ENCODE measurements around the gene DDAH2. TPM values are rescaled to one million over a fixed set of nuclear protein-coding genes. Genes with fewer than 3 reads are reported as not detected.
A peak's percentile ranks its signal among the peaks of the same experiment; 100 is the strongest.
"Not testable (repeated sequence)": the region's sequence is repeated elsewhere in the genome, so short reads cannot be mapped to it uniquely, and the experiment has no call there.

DDAH2 gene
- total RNA-seq, 6 donors from 2014 or later, result 46.6 to 157 (median 83.7) TPM

- Histone ChIP-seq H3K4me3 (no peak overlapping the region), H3K4me1 (peaks cover 4 to 12% (median 10%) of the 10 kb centered on the region in 4 donors), H3K9me3 (no peaks in the 10 kb centered on the region), H3K27me3 (no peaks in the 10 kb centered on the region), H3K36me3 (no peaks in the 10 kb centered on the region), H3K27ac (peak overlapping the region in 2 of 4 donors; percentile 15 to 41)
- ATAC-seq (ENCODE audit: low FRiP score in 2 of 2), result no peak
- TF ChIP-seq POLR2AphosphoS5 (IDR thresholded peaks at IDR 0.05) (no peak), POLR2A (IDR thresholded peaks at IDR 0.05) (no peak), EP300 (IDR thresholded peaks at IDR 0.05) (no peak), CTCF (IDR thresholded peaks at IDR 0.05) (no peak)
- WGBS, 2 donors, result 61 to 75% methylated on average over 5 of the region's 5 CpGs
- DNase-seq, result no peak
These were observed 18.4 kb downstream of the DDAH2 start for GRCh38 chr6:31710523-31711219.

- WGBS, 2 donors, result 66 to 78% methylated on average over 11 of the region's 11 CpGs
- H3K27me3 ChIP-seq; H3K4me3 ChIP-seq; H3K9me3 ChIP-seq; H3K27ac ChIP-seq; H3K36me3 ChIP-seq; ATAC-seq (ENCODE audit: low FRiP score in 2 of 2): not testable (repeated sequence)
- DNase-seq, result peak in 1 of 2 donors; percentile 66
- H3K4me1 ChIP-seq, result peaks cover 4 to 13% (median 10%) of the 10 kb centered on the region in 4 donors
These were observed 19.9 kb downstream of the DDAH2 start for GRCh38 chr6:31709157-31709556.

GRCh38 chr6:31708224-31708623 is 20.9 kb downstream of the DDAH2 start:
- no peak for DNase-seq
- no peak for TF ChIP-seq POLR2AphosphoS5 (IDR thresholded peaks at IDR 0.05)
- no peak for TF ChIP-seq POLR2A (IDR thresholded peaks at IDR 0.05)
- no peak for TF ChIP-seq CTCF (IDR thresholded peaks at IDR 0.05)
- TF ChIP-seq EP300 (IDR thresholded peaks at IDR 0.05), result no peak
- H3K36me3 ChIP-seq, result no peaks in the 10 kb centered on the region
- peaks cover 8 to 20% (median 15%) of the 10 kb centered on the region in 4 donors for H3K4me1 ChIP-seq
- H3K4me3 ChIP-seq, result no peak overlapping the region
- H3K27ac ChIP-seq, result no peak overlapping the region
- H3K9me3 ChIP-seq, result no peaks in the 10 kb centered on the region
- ATAC-seq (ENCODE audit: low FRiP score in 2 of 2), result no peak
- 98 to 100% methylated on average over 3 of the region's 3 CpGs for WGBS, 2 donors
- no peaks in the 10 kb centered on the region for H3K27me3 ChIP-seq

GRCh38 chr6:31707701-31708100 is 21.4 kb downstream of the DDAH2 start:
- peaks cover 8 to 20% (median 15%) of the 10 kb centered on the region in 4 donors for H3K4me1 ChIP-seq
- no peak overlapping the region for H3K27ac ChIP-seq
- WGBS, 2 donors, result 79 to 92% methylated on average over 6 to 10 of the region's 10 CpGs
- no peak for TF ChIP-seq EP300 (IDR thresholded peaks at IDR 0.05)
- TF ChIP-seq POLR2AphosphoS5 (IDR thresholded peaks at IDR 0.05), result no peak
- no peak for TF ChIP-seq POLR2A (IDR thresholded peaks at IDR 0.05)
- TF ChIP-seq CTCF (IDR thresholded peaks at IDR 0.05), result no peak
- DNase-seq (no peak), ATAC-seq (ENCODE audit: low FRiP score in 2 of 2) (no peak)
- H3K27me3 ChIP-seq, result no peaks in the 10 kb centered on the region
- H3K9me3 ChIP-seq, result no peaks in the 10 kb centered on the region
- no peak overlapping the region for H3K4me3 ChIP-seq
- no peaks in the 10 kb centered on the region for H3K36me3 ChIP-seq

- no peak for TF ChIP-seq CTCF (IDR thresholded peaks at IDR 0.05)
- TF ChIP-seq EP300 (IDR thresholded peaks at IDR 0.05), result no peak
- TF ChIP-seq POLR2A (IDR thresholded peaks at IDR 0.05), result no peak
- TF ChIP-seq POLR2AphosphoS5 (IDR thresholded peaks at IDR 0.05), result no peak
- ATAC-seq (ENCODE audit: low FRiP score in 2 of 2), result no peak
- DNase-seq, result no peak
- 50 to 73% methylated on average over 2 to 3 of the region's 3 CpGs for WGBS, 2 donors
- Histone ChIP-seq H3K9me3 (no peaks in the 10 kb centered on the region), H3K27me3 (no peaks in the 10 kb centered on the region), H3K27ac (no peak within 1 kb of the TSS), H3K36me3 (no peaks in the 10 kb centered on the region), H3K4me3 (no peak within 1 kb of the TSS), H3K4me1 (peaks cover 16 to 25% (median 21%) of the 10 kb centered on the region in 4 donors)
These were observed 22.5 kb downstream of the DDAH2 start, which contains the start of gene LY6G6F for GRCh38 chr6:31706599-31706998. Gene LY6G6F, plus strand, starts transcription at chr6:31706866. Its CDS starts 41 bp downstream, at chr6:31706907.
